ENCODE results near the gene AHNAK. TPM values are rescaled to one million over a fixed set of nuclear protein-coding genes. Genes with fewer than 3 reads are reported as not detected.

AHNAK gene
- total RNA-seq, 1 experiment from 2014 or later = 184 TPM

GRCh38 chr11:62536301-62536957 lies 10.2 kb downstream of the AHNAK start:
- DNase-seq (ENCODE audit: low read depth) = no peak

GRCh38 chr11:62535802-62536201 lies 10.8 kb downstream of the AHNAK start:
- peak; percentile 63 for DNase-seq (ENCODE audit: low read depth)

DNA sequence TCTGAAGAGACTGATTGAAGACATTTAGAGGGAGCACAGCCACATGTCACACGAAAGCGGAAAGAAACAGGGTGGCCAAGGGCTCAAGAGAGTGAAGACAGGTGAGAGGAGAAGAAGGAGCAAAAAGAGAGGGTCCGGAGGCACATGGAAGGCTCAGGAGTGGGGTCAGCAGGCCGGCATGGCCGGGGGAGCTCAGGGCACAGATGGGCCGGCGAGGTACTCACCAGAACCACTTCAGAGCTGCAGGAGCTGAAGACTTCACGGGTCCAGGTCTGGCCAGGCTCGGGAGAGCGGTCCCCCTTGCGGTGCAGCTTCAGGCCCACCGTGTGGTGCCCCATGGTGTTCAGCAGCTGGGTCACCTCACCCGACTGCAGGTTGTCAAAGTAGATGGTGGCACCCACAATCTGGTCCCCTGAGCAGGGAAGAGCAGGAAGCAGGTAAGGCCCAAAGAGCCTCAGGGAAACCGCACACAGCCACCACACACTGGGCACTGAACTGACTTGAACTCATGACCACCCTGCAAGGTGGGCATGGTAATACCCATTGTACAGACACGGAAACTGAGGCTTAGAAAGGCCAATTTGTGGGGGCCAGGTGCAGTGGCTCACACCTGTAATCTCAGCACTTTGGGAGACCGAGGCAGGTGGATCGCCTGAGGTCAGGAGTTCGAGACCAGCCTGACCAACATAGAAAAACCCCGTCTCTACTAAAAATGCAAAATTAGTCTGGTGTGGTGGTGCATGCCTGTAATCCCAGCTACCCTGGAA lies 11.6 kb downstream of the AHNAK start:
- DNase-seq (ENCODE audit: low read depth) = no peak

DNA sequence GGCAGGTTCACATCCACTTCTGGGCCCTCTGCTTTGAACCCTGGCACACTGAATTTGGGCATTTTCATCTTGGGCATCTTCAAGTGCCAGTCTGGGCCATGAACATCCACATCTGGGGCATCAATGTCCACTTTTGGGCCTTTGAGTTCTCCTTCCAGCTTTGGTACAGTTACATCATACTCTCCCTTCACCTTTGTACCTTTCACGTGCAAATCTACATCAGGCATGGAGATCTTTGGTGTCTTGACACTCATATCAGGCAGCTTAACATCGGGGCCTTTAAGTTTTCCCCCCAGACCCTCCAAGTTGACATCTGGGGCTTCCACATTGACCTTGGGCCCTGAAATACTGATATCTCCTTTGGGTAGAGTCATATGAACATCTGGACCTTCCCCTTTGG lies 14.5 kb downstream of the AHNAK start:
- no peak for DNase-seq (ENCODE audit: low read depth)

GRCh38 chr11:62516736-62517371 lies 29.8 kb downstream of the AHNAK start:
- no peak for DNase-seq (ENCODE audit: low read depth)

DNA sequence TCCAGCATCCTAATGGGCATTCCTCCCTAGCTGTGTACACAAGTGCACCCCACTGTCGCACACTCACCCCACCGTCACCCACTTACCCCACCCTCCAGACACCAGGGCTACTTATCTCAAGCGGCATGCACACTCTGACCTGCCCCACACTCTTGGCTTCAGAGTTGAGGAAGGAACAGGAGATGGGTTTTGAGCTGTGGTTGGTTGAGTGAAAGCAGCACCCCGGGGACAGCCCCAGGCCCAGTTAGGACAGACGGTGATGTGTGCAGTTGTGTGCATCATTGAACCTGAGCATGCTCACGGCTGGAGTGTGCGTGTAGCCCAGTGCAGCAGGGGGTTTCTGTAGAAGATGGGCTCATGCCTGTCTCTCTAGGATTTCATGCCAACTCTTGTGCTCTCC lies 32.5 kb downstream of the AHNAK start:
- no peak for DNase-seq (ENCODE audit: low read depth)

DNA sequence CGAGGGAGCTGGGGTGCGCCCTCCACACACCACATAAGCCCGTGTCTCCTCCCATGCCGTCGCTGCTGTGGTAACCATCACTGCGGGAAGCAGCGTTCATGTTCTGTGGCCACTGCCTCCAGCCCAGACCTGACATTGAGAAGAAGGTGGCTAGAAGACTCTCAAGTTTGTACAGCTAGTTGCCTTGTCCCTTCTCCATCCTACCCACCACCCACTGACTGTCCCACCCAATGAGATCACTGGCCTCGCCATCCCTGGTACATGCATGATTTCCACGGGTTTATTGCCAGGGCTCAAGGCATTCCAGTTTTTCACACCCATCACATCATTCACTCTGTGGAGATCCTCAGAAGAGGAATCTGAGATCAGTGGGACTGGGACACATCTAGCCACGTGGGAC lies 33.0 kb downstream of the AHNAK start:
- no peak for DNase-seq (ENCODE audit: low read depth)

DNA sequence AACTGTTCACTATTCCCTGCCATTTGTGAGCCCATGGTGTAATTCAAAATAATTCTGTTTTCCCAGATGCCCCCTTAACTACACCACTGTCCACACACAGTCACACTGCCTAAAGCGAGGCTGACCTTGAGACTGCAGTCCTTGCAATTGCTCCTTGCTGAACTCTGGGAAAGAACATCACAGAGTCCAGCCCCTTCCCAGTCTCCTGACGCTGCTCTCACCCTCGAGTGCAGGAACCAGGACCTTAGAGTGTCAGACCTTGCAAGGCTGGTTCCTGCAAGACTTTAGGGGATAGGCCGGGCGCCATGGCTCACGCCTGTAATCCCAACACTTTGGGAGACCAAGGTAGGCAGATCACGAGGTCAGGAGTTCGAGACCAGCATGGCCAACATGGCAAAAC lies 33.6 kb downstream of the AHNAK start:
- DNase-seq (ENCODE audit: low read depth) = no peak

GRCh38 chr11:62508336-62509058 lies 38.1 kb downstream of the AHNAK start:
- DNase-seq (ENCODE audit: low read depth) = peak; percentile 86

DNA sequence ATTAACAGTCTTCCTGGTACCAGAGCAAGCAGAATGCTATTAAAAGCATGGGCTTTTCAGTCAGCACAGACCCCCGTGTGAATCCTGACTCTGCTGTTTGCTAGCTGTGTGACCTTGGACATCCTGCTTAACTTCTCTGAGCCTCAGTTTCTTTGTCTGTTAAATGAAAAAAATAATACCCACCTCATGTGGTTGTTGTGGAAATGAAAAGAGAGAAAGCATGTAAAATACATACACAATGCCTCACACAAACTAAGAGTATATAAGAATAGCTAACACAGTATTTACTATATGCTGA lies 39.5 kb downstream of the AHNAK start:
- no peak for DNase-seq (ENCODE audit: low read depth)

- DNase-seq (ENCODE audit: low read depth) = no peak
These were observed 40.0 kb downstream of the AHNAK start for GRCh38 chr11:62506413-62507124.

DNA sequence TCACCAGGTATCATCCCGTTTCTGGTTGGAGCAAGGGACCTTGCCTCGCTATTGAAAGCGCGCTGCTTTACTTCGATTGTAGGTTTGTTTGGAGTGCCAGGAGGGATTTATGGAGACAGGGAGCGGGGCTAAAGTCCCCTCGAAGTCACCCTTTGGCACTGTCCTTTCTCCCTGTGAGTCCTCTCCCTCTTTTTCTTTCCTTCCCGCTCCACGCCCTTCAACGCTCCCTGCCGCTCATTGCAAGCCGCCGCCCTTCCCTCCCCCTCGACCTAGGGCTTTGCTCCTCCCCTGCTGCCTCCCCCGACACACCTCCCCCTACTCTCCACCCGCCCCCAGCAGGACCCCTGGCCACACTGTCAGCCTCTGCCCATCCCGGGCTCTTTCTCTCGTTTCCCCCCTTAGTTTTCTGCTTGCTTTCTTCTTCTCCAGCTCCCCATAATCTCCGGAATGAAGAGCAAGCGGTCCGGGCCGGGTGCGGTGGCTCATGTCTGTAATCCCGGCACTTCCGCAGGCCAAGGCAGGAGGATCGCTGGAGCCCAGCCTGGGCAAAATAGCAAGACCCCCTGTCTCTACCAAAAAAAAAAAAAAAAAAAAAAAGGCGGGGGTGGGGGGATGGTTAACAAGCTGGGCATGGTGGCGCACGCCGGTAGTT lies 41.0 kb downstream of the AHNAK start:
- no peak for DNase-seq (ENCODE audit: low read depth)

DNA sequence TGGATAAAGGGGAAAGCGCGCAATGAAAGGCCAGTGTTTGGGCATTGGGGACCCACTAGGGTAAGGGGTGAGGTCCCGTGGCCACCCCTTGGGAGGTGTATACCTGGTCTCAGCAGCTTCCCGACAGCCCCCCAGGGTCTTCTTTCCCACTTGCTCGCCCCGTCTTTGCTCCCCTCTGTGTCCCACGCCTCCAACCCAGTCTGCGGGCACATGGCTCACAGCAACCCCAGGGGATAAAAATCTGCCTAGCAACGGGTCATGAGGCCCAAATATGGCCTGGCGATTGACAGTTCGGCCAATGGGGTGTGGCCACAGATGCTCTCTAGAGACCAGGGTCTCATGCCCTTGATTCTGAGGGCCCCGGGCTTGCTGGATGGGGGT lies 41.6 kb downstream of the AHNAK start:
- no peak for DNase-seq (ENCODE audit: low read depth)

DNA sequence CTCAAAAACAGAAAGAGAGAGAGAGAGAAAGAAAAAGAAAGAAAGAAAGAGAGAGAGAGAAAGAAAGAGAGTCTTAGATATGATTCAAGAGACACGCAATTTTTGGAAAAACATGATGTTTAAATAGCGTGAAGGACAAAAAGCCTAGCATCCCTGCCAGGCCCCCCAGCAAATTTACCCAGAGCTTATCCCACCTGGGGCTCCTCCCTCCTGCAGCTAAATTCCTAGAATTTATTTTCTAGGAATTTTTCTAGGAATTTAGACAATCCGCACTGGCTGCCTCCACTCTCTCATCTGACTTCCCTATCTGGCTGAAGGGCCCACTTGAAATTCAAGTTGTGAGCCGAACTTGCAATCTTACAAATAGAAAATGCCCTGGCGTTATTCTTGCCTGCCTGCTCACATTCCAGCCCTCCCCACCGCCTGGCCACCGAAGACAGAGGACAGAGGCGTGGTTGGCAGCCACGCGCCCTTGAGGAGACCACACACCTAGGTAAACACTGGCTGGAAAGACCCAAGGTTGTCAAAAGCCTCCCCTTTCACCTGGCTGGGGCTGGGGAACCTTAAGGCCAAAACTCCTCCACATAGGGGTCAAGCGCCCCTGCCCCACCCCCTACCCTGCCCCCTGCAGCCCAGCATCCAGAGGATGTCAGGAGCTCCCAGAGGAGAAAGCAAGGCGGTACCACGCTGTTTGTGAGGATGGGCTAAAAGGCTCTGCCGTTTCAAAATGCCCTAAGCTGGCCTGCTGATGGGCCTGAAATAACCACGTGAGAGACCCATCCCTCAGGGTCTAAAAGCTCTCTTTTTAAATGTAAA lies 42.2 kb downstream of the AHNAK start:
- no peak for DNase-seq (ENCODE audit: low read depth)

DNA sequence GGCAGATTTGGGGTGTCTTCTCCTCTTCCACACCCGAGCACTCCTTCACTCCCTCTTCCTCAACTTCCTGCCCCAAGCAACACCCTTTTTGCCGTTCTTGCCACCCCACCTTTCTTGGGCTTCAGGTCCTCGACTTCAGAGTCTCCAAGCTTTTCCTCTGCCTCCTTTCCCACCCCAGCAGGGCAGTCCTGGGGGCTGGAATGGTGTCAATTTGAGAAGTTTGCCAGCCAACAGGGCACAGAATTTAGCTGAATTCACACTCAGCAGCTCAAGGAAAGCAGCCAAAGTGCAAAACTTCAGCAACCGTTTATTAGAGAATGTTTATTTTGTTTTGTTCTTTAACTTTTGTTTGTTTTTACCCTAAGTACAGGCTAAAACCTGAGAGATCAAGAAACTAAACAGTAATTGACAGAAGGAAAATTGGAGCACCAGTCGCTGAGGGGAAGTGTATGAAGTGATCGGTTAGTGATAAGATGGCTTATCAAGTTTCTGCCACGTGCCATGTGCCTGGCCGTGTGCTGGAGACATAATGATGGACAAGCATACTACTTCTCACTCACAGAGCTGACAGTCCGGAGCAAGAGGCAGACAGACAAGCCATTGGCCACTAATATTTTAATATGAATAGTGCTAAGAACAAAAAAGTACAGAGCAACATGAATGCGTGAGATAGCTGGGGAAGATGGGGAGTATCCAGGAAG lies 44.4 kb downstream of the AHNAK start:
- DNase-seq (ENCODE audit: low read depth) = no peak

DNA sequence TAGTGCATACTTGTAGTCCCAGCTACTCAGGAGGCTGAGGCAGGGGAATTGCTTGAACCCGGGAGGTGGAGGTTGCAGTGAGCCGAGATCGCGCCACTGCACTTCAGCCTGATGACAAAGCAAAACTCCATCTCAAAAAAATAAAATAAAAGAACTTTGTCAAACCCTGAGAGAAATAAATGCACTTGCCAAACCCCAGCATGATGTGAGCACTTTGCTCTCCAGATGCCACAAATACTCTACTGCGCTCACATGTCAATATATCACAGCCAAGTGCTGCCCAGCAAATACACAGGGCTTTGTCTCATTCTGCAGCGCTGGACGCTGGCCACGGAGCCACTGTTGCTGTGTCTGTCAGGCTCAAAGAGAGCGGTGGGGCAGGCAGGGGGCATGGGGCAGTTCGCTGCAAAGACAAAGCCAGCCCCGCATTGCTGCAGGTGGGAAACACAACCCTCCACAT lies 45.1 kb downstream of the AHNAK start:
- DNase-seq (ENCODE audit: low read depth) = no peak

DNA sequence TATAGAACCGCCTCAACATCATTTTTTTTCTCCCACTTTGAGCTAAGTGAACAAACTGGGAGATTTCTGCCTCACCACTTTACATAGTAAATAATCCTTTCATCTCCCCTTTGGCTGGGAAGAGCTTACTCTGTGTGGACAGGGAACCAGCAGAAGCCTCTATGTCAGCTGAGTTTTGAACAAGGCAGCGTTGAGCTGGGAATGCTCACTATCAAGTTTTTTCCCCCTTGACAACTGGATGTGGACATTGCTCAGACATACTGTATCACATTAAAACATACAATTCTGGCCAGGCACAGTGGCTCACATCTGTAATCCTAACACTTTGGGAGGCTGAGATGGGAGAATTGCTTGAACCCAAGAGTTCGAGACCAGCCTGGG lies 46.0 kb downstream of the AHNAK start:
- DNase-seq (ENCODE audit: low read depth) = no peak

DNA sequence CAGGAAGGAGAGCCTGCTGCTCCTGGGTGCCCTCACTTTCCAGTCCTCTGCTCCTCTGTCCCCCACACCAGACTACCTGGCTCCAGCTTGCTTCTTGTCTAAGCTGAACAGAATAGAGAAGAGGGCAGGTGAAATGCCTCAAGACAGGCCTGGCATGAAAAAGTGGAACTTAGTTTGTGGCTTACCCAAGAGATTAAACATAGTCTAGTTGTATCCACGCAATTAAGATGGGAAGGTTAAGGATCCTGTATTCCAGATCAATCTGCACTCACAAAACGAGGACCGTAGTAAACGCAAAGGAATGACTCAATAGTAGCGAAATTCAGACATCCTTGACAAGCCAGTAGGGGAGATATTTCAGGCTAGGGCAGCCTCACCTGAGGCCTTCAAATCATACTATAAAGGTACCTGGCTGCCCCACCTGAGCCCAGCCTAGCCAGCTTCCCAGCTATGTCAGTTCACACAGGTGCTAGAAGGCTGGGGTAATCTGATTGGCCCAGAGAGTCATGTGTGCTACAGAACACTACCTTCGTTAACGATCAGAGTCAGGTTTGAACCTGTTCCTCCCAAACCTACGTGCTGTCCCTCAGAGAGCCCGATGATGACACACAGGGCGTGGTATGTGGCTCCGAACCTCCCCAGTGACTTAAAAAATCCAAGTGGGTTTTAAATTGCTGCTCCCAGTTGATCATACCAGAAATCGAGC lies 46.5 kb downstream of the AHNAK start:
- no peak for DNase-seq (ENCODE audit: low read depth)

DNA sequence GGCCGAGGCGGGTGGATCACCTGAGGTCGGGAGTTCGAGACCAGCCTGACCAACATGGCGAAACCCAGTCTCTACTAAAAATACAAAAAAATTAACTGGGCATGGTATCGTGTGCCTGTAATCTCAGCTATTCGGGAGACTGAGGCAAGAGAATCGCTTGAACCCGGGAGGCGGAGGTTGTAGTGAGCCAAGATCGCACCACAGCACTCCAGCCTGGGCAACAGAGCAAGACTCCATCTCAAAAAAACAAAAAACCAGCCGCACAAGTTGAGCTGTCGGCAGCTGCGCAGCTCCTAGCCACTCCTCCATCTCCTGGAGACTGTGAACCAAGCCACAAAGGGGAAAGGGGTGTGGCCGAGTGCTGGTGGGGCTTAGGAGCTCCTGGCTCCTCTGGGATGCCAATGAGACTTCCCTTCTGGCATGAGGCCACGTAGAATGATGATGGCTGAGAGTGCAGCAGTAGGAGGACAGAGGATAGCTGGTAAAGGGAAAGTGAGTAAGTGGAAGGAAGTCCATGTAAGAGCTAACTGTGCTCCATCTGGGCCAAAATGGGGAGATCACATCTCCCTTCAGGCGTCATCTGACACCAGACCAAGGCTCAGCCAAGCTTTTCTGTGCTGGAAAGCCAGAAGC lies 47.2 kb downstream of the AHNAK start:
- DNase-seq (ENCODE audit: low read depth) = peak; percentile 30
